G401 (cell line): ENCODE measurements around the gene RPS15. TPM values are rescaled to one million over a fixed set of nuclear protein-coding genes. Genes with fewer than 3 reads are reported as not detected.
A peak's percentile ranks its signal among the peaks of the same experiment; 100 is the strongest.

Source experiments
- DNase-seq: peaks from one replicate; pipeline ENCODE4 v3.0.0-alpha.2; 2015; ENCODE audit warnings: low spot score
- in situ Hi-C: cut with HindIII; loops from 2 replicates; pipeline ENCODE4 v1.10.0; 2016; ENCODE audit warnings: low sequenced_read_pairs, mixed read lengths
- total RNA-seq: library from RNA; depleted of rRNA; stranded (reverse); fragments of >200 nt; shearing (Covaris generic); gene quantifications from 2 replicates; pipeline ENCODE4 v1.2.3, GENCODE V29; 2014; rRNA removed

RPS15 gene
- 1,108 and 1,164 TPM in 2 replicates for total RNA-seq

- peak; percentile 92 for DNase-seq
- in situ Hi-C loops: no loop called here
These were observed at the start of gene RPS15 for GRCh38 chr19:1438035-1438932. Gene RPS15, plus strand, starts transcription at chr19:1438396. Its CDS starts 30 bp downstream, at chr19:1438426.

- in situ Hi-C loops: no loop called here
- DNase-seq: no peak
These were observed 49.6 kb upstream of the RPS15 start for GRCh38 chr19:1388637-1389026.

GRCh38 chr19:1389033-1389940 is 48.9 kb upstream of the RPS15 start:
- in situ Hi-C loops: no loop called here

DNA sequence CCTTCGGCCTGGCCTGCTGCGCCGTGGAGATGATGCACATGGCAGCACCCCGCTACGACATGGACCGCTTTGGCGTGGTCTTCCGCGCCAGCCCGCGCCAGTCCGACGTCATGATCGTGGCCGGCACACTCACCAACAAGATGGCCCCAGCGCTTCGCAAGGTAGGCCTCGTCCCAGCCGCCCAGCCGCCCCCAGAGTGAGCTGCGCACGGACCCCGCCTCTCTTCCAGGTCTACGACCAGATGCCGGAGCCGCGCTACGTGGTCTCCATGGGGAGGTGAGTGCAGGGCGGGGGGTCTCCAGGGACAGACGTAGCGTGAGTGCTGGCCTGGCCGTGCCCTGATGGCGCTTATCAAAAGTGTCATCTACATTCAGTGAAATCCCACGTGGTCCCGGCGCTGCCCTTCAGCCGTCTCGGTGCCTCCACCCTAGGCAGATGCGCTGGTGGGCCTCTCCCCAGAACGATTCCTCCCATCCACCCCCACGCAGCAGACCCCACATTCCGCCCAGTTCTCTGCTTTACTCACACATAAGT is 47.2 kb upstream of the RPS15 start:
- DNase-seq: no peak
- in situ Hi-C loops: no loop called here

More at GRCh38 chr19:1389033-1389940, 48.9 kb upstream of the RPS15 start:
- no peak for DNase-seq

DNA sequence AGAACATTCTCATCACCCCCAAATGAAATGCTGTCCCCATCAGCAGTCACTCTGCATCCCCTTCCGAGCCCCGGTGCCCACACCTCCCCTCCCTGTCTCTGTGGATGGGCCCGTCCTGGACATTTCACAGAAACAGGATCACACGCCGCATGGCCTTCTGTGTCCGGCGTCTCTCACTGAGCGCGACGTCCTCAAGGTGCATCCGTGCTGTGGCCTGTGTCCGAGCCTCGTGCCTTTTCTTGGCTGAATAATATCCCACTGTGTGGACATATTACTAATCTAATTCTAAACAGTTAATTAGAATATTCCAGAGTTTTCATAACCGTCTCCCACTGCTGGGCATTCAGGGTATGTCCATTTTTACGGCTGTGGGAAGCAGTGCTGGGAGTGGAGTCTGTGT is 45.8 kb upstream of the RPS15 start:
- no peak for DNase-seq
- in situ Hi-C loops: no loop called here

- no peak for DNase-seq
- in situ Hi-C loops: no loop called here
These were observed 45.2 kb upstream of the RPS15 start for GRCh38 chr19:1392939-1393530.

DNA sequence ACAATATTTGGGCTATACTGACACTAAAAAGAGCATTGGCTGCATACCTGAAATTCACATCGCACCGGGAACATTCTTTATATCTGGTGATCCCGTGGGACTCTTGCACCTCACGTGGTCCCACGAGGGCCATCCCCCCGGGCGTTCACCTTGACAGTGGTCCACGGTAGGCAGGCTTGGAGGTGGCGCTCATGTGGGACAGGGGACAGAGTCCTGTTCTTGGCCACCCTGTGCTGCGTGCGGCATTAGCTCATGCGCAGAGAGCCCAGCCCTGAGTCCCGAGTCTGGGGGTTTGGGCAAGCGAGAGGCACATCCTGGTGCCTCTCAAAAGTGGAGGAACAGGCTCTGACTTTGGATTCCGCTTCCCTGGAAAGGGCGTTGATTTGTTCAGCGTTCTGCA is 44.4 kb upstream of the RPS15 start:
- DNase-seq: no peak
- in situ Hi-C loops: no loop called here

DNA sequence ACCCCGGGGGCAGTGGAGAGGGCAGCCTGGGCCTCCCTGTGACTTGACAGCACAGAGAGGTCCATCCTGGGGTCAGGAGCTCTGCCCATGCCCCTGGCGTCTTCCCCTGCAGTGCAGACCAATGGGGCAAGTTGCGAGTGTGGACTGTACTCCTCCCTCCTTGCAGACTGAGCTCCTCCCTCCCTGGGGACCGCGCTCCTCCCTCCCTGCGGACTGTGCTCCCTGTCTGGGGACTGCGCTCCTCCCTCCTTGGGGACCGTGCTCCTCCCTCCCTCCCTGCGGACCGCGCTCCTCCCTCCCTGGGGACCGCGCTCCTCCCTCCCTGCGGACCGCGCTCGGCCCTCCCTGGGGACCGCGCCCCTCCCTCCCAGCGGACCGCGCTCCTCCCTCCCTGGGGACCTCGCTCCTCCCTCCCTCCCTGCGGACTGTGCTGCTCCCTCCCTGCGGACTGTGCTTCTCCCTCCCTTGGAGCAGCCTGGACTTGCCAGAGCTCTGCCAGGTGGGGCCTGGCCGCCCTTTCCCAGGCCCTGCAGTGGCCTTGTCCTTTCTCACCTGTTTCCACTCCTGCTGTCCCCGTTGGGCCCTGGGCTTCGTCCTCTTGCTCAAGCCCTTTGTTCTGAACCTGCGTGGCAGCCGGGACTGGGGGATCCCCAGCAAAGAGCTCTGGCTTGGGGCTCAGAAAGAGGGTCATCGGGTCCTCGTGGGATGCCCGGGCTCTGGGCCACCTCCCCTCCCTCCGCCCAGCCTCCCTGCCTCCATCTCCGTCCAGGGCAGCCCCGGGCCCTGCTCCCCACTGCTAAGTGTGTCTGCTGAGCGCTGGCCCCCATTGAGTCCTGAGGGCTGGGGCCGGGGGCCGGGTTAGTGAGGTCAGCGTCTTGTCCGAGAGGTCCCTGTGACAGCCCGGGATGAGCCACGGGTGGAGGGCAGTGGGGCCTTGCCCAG is 43.7 kb upstream of the RPS15 start:
- in situ Hi-C loops: no loop called here
- no peak for DNase-seq

DNA sequence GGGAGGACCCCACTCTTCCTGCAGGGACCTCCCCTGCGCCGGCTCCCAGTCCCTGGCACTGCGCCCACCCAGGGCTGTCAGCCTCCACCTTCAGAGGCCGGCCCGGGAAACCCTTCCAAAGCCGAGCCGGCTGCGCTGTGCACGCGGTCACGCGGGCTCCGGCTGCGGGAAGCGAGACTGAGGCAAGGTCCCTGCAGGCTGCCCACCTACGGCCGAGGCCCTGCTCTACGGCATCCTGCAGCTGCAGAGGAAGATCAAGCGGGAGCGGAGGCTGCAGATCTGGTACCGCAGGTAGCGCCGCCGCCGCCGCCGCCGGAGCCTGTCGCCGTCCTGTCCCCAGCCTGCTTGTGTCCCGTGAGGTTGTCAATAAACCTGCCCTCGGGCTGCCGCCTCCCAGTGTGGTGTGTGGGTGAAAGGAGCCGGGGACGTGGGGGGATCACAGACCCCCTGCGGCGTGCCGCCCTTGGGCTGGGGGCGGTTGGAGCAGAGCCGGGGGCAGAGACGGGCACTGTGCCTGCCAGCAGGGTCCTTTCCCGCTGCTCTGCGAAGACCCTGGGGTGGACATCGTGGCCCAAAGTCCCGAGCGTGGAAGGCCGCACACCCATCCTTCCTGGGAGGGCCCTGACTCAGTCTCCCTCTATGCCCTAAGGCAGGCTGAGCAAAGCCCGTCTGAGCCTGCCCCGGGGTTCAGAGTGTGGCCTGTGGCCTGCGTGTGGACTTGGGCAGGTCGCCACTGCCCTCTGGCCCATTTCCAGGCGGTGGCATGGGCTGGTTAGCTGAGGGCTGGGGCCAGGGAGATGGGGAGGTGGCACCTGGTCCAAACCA is 42.8 kb upstream of the RPS15 start:
- DNase-seq: no peak
- in situ Hi-C loops: no loop called here

DNA sequence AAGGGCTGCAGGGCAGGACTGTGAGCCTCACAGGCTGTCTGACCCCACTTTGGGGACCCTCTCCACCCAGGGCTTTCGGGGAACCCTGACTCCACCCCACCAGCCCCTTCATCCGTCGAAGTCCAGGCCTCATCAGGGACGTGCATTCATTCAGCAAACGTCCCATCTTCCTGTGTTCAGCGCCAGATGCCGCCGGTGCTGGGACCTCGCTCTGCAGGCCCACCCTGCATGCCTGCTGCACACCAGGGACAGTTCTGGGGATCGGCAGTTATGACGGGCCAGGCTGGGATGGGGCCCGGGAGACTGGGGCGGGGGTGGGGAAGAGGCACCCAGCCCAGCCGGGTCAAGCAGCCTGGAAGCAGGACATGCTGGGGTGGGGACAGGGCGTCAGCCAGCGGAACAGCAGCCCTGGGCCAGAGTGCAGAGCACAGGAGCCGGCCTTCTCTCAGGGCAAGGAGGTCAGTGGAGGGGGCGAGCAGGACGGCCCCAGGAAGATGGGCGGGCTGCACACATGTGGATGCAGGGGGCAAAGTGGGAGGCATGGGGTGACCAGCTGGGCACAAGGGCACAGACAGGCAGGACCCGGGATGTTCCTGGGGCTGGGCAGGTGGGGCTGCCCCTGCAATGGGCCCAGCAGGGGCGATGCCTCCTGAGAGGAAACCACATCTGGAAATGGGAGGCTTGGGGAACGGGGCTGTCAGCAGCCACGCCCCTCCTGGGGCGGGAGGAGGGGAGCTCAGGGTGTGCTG is 42.0 kb upstream of the RPS15 start:
- DNase-seq: no peak
- in situ Hi-C loops: no loop called here

GRCh38 chr19:1396768-1397679 is 41.2 kb upstream of the RPS15 start:
- no peak for DNase-seq
- in situ Hi-C loops: no loop called here

- DNase-seq: no peak
- in situ Hi-C loops: no loop called here
These were observed 40.4 kb upstream of the RPS15 start for GRCh38 chr19:1397838-1398237.

GRCh38 chr19:1399079-1399478 is 39.1 kb upstream of the RPS15 start:
- no peak for DNase-seq
- in situ Hi-C loops: no loop called here

- DNase-seq: no peak
- in situ Hi-C loops: no loop called here
These were observed 38.5 kb upstream of the RPS15 start for GRCh38 chr19:1399745-1400144.

DNA sequence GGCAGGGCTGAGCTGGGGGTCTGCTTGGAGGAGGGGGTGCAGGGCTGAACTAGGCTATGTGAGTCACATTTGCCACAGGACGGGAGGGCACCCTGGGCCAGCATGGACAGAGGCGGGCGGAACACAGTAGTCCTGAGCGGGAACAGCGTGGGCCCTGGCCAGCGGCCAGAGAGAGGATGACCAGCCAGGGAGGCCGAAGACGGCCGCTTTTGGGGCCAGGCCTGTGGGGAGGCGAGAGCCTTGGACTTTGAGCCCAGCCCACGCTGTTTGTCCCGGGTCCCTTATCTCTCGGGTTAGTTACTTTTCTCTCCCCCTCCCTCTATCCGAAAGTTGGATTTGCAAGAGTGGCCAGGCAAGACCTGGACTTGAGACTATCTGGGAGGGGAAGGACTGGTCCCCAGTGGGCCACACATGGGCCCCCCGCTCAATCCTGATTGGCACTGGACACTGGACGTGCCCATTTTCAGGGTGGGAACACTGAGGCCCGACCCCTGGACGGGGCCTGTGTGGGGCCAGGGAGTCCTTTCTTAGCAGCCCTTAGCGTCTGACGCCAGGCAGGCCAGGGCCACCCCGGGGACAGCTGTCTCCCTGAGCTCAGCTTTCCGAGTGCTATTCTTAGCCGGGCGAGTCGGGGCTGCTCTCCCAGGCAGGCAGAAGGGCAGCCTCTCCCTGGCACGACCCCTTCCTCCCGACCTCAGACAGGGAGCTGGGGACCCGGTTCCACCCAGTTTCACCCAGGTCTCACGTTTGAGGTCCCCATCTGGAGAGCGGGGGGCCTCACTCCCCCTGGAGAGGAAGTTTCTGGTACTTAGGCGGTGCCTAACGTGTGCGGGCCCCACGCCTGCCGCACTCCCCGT is 37.7 kb upstream of the RPS15 start:
- in situ Hi-C loops: no loop called here
- DNase-seq: peak; percentile 71
